Anterior cingulate cortex (tissue), 58 donors: Measurements from ENCODE around the gene LCN6.
"Not testable (repeated sequence)": the region's sequence is repeated elsewhere in the genome, so short reads cannot be mapped to it uniquely, and the experiment has no call there.

Experiments used
- DNase-seq, 58 donors: peaks; one replicate each; lab custom pipeline; 2025; lab: John Stamatoyannopoulos, UW

Gene LCN6

GRCh38 chr9:136784997-136785361, 36.7 kb upstream of the LCN6 start:
- DNase-seq = no peak

GRCh38 chr9:136784249-136784996, 36.1 kb upstream of the LCN6 start:
- peak in 2 of 58 donors; percentile 19 to 35 for DNase-seq

DNA sequence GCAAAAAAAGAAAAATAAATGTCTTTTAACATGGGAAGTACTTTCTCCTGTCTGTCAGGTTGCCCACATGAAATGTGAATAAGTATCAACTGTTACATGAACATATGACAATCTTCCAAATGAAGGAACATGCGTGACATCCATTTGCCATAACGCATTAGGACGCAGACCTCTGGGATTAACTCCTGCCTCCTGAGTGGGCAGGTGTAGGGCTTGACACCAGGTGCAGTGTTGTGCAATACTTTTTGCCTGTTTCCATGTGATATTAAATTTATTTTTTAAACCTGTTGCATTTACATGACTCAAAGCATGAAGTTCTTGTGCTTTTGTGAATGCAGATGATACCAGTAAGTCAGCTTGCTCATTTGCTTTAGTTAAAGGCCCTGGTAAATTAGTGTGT, 34.1 kb upstream of the LCN6 start:
- DNase-seq = no peak

- DNase-seq = no peak
Observed at GRCh38 chr9:136779808-136780207, 31.5 kb upstream of the LCN6 start.

DNA sequence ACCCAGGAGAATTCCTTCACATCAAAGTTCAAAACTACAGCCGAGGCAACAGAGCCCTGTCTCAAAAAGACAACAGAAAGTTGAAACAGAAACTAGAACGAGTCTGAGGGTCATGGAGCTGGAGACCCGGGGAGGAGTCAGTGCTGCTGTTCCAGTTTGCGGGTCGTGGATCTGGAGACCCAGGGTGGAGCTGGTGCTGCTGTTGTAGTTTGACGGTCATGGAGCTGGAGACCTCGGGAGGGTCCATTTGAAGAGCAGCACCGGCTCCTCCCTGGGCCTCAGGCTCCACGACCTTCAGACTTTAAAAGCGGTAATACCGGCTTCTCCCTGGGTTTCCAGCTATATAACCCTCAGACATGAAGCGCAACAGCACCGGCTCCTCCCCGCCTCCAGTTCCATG, 29.0 kb upstream of the LCN6 start:
- no peak for DNase-seq

- no peak for DNase-seq
Observed at GRCh38 chr9:136776947-136777346, 28.6 kb upstream of the LCN6 start.

DNA sequence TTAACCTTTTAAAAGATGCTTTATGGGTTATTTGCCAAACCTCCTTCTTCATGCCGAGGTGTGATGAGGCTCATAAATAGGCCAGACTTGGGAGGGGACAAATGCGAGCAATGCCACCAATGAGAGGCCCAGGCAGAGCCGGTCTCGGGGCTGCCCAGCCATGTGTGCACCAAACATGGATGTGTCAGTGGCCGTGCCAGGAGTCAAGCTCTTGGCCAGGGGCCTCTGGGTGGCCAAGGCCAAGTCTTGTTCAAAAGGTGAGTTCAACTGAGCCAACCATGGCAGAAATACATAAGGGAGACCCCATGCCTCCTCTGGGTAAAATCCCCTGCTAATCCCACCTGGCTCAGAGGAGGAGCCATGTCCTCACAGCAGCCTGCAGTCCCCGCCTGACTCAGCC, 26.9 kb upstream of the LCN6 start:
- no peak for DNase-seq

- DNase-seq = no peak
Observed at GRCh38 chr9:136774416-136775045, 26.2 kb upstream of the LCN6 start.

- peak in 8 of 58 donors; percentile 5 to 28 (median 16) for DNase-seq
Observed at GRCh38 chr9:136773386-136774044, 25.2 kb upstream of the LCN6 start.

DNA sequence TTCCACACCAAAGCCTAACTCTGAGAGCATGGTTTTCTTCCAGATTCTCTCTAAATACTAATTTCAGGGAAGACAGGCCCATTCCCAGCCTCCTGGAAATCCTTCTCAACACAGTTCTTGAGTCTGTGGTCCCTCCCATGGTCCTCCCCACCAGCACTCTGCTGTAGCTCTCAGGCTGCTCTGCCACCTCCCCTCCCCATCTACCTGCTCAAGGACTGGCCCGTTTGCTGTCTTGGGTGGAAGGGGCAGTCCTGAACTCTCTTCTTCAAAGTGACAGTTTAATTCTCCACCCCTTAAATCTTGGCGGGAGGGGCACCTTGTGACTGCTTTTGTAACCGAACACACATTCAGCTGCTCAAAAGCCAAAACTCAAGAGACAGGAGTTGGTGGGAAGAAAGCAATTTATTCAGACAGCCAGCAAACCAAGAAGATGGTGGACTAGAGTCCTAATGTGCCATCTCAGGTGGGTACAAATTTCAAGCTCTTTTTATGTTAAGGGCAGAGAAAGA, 23.6 kb upstream of the LCN6 start:
- no peak for DNase-seq

DNA sequence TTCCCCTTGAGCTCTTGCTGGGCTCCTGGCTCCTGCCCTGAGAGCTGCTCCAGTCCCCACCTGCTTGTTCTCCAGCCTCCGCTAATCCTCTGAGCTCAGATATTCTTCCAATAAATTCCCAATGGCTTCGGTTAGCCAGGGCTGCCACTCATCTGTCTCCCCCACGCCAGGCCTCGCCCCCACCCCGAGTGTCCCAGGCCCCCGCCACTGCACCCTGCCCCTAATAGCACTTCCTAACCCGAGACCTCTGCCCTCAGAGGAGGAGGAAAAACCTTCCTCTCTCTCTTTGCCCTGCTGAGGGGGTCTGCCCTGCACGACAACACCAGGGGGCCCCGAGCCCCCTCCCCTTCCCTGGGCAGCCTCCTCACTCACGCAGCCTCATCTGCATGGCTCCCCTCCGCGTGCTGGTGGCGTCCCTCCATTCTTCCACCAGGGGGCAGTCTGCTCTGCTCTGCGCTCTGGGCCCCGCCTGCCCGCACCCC, 21.4 kb upstream of the LCN6 start:
- peak in 11 of 58 donors; percentile 5 to 47 (median 20) for DNase-seq

DNA sequence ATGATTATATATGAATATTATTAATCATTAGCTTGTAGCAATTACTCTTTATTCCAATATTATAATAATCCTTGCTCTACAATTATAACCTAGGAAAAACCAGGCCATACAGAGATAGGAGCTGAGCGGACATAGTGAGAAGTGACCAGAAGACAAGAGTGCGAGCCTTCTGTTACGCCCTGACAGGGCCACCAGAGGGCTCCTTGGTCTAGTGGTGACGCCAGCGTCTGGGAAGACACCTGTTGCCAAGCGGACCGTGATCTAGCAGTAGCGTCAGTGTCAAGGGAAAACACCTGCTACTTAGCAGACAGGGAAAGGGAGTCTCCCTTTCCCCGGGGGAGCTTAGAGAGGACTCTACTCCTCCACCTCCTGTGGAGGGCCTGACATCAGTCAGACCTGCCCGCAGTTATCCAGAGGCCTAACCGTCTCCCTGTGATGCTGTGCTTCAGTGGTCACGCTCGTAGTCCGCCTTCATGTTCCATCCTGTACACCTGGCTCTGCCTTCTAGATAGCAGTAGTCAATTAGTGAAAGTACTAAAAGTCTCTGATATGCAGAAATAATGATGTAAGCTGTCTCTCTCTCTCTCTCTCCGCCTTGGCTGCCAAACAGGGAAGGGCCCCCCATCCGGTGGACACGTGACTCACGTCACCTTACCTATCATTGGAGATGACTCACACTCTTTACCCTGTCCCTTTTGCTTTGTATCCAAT, 18.2 kb upstream of the LCN6 start:
- peak in 34 of 58 donors; percentile 4 to 61 (median 32) for DNase-seq

- DNase-seq = not testable (repeated sequence)
Observed at GRCh38 chr9:136765745-136766409, 17.6 kb upstream of the LCN6 start.

- no peak for DNase-seq
Observed at GRCh38 chr9:136765041-136765440, 16.7 kb upstream of the LCN6 start.

- no peak for DNase-seq
Observed at GRCh38 chr9:136764301-136764891, 16.1 kb upstream of the LCN6 start, which contains the start of gene LCN15. LCN15 (minus strand) TSS chr9:136764518; CDS start chr9:136764488, 30 bp downstream.

- DNase-seq = no peak
Observed at GRCh38 chr9:136763649-136764035, 15.3 kb upstream of the LCN6 start.

- DNase-seq = no peak
Observed at GRCh38 chr9:136762915-136763648, 14.8 kb upstream of the LCN6 start.

GRCh38 chr9:136762221-136762691, 13.9 kb upstream of the LCN6 start:
- no peak for DNase-seq

DNA sequence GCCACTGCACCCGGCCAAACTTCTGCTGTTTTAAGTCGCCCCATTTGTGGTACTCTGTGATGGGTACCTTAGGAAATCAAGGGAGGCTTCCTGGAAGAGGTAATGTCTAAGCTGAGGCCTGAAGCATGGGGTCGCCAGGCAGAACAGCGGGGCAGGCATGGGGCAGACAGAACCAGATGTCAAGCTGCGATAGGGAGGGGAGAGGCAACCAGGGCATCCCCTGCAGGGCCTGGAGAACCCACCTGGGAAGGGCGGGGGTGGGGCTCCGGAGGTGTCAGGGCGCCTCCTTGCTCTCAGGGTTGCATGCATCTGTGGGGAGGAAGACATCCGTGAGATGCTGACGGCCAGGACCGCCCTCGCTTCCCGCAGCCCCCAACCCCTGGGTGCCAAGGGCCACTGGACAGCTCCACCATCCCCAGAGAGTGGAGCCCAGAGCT, 13.2 kb upstream of the LCN6 start:
- DNase-seq = no peak
